ENCODE results near the gene BAZ2A. TPM values are rescaled to one million over a fixed set of nuclear protein-coding genes. Genes with fewer than 3 reads are reported as not detected.

BAZ2A gene
- total and polyA plus RNA-seq, 2 donors (not counting 3 experiments of a cell fraction or from before 2014, with no cell fraction given), result 56.0 to 91.4 TPM

- DNase-seq (ENCODE audit: low read depth, low spot score) (no peak), FAIRE-seq (no peak)
- Histone ChIP-seq H3K4me3 (replicated peaks in 1 of 3; ENCODE audit: insufficient read depth in 1 of 3, low read depth in 1 of 3, low read length in 3 of 3) (no peak overlapping the region), H3K27ac (ENCODE audit: insufficient read depth, low read depth, low read length) (no peak overlapping the region), H3K9me3 (replicated peaks; ENCODE audit: control insufficient read depth, insufficient read depth, low read length) (no peaks in the 10 kb centered on the region), H3K9ac (replicated peaks; ENCODE audit: extremely low read depth, insufficient read depth, low read length) (no peak overlapping the region), H3K9me1 (replicated peaks; ENCODE audit: control insufficient read depth, extremely low read depth, insufficient read depth, low read length) (no peaks in the 10 kb centered on the region), H3K36me3 (ENCODE audit: control insufficient read depth in 2 of 2, extremely low read depth in 1 of 2, insufficient read depth in 2 of 2, low read length in 2 of 2) (peaks cover 6 to 17% of the 10 kb centered on the region in 2 experiments), H4K20me1 (replicated peaks; ENCODE audit: control insufficient read depth, extremely low read depth, insufficient read depth, low read length) (no peaks in the 10 kb centered on the region), H2AFZ (ENCODE audit: low read depth, low read length) (no peak overlapping the region), H3K27me3 (ENCODE audit: control insufficient read depth in 2 of 2, insufficient read depth in 2 of 2, low read length in 2 of 2) (no peaks in the 10 kb centered on the region), H3K79me2 (ENCODE audit: control insufficient read depth, insufficient read depth, low read length) (peaks cover 2% of the 10 kb centered on the region), H3K4me2 (ENCODE audit: insufficient read depth, low read length) (no peak overlapping the region), H3K4me1 (ENCODE audit: control insufficient read depth, extremely low read depth, insufficient read depth, low read length) (no peaks in the 10 kb centered on the region)
- intact Hi-C loops (cut with micrococcal nuclease), result no loop called here
- POLR2A ChIA-PET, result no interaction called here
- dilution Hi-C loops (cut with MboI; ENCODE audit: extremely low pct_ligation_motif_present, low sequenced_read_pairs), result no loop called here
- no TSS peak for BruUV-seq (replicated peaks)
- TF ChIP-seq EZH2 (IDR thresholded peaks at IDR 0.05; ENCODE audit: borderline replicate concordance, low read depth, low read length, severe bottlenecking), result no peak
- TF ChIP-seq FOS (IDR thresholded peaks at IDR 0.05; ENCODE audit: borderline replicate concordance, insufficient read depth, low read length), result no peak
- TF ChIP-seq POLR2AphosphoS5 (IDR thresholded peaks at IDR 0.05; ENCODE audit: insufficient read depth, low read depth, low read length), result no peak
- no peak for TF ChIP-seq POLR2A (IDR thresholded peaks at IDR 0.05; ENCODE audit: low read depth, low read length)
- TF ChIP-seq GATA2 (IDR thresholded peaks at IDR 0.05; ENCODE audit: insufficient read depth, insufficient read length, low read depth, low read length), result no peak
- TF ChIP-seq MAX (IDR thresholded peaks at IDR 0.05; ENCODE audit: insufficient read depth, insufficient read length), result no peak
- CTCF ChIA-PET, result interaction anchor here (1.0 kb wide), 1 partner anchor 25 kb away, joined by 3 read pairs; no protein-coding TSS in a partner anchor
Measured at GRCh38 chr12:56661560-56661959, 31.4 kb upstream of the BAZ2A start.

GRCh38 chr12:56658921-56659320 lies 28.8 kb upstream of the BAZ2A start:
- dilution Hi-C loops (cut with MboI; ENCODE audit: extremely low pct_ligation_motif_present, low sequenced_read_pairs), result no loop called here
- Histone ChIP-seq H3K4me1 (ENCODE audit: control insufficient read depth, extremely low read depth, insufficient read depth, low read length) (no peaks in the 10 kb centered on the region), H4K20me1 (replicated peaks; ENCODE audit: control insufficient read depth, extremely low read depth, insufficient read depth, low read length) (no peaks in the 10 kb centered on the region), H3K9me3 (replicated peaks; ENCODE audit: control insufficient read depth, insufficient read depth, low read length) (no peaks in the 10 kb centered on the region), H3K4me3 (replicated peaks in 1 of 3; ENCODE audit: insufficient read depth in 1 of 3, low read depth in 1 of 3, low read length in 3 of 3) (no peak overlapping the region), H3K27me3 (ENCODE audit: control insufficient read depth in 2 of 2, insufficient read depth in 2 of 2, low read length in 2 of 2) (no peaks in the 10 kb centered on the region), H3K4me2 (ENCODE audit: insufficient read depth, low read length) (no peak overlapping the region), H3K9ac (replicated peaks; ENCODE audit: extremely low read depth, insufficient read depth, low read length) (no peak overlapping the region), H2AFZ (ENCODE audit: low read depth, low read length) (no peak overlapping the region), H3K9me1 (replicated peaks; ENCODE audit: control insufficient read depth, extremely low read depth, insufficient read depth, low read length) (no peaks in the 10 kb centered on the region), H3K36me3 (ENCODE audit: control insufficient read depth in 2 of 2, extremely low read depth in 1 of 2, insufficient read depth in 2 of 2, low read length in 2 of 2) (peaks cover 0 to 2% of the 10 kb centered on the region in 2 experiments), H3K79me2 (ENCODE audit: control insufficient read depth, insufficient read depth, low read length) (no peaks in the 10 kb centered on the region), H3K27ac (ENCODE audit: insufficient read depth, low read depth, low read length) (no peak overlapping the region)
- DNase-seq (ENCODE audit: low read depth, low spot score) (no peak), FAIRE-seq (no peak)
- intact Hi-C loops (cut with micrococcal nuclease), result no loop called here
- POLR2A ChIA-PET, result interaction anchor here (0.6 kb wide), 1 partner anchor 21 kb away, joined by 4 read pairs; no protein-coding TSS in a partner anchor
- CTCF ChIA-PET, result interaction anchor here (2.1 kb wide), 1 partner anchor 22 kb away, joined by 4 read pairs; no protein-coding TSS in a partner anchor
- BruUV-seq (replicated peaks), result no TSS peak
- TF ChIP-seq GATA2 (IDR thresholded peaks at IDR 0.05; ENCODE audit: insufficient read depth, insufficient read length, low read depth, low read length), result no peak
- no peak for TF ChIP-seq JUN (IDR thresholded peaks at IDR 0.05; ENCODE audit: borderline replicate concordance, insufficient read depth, insufficient read length, low read depth)
- no peak for TF ChIP-seq POLR2AphosphoS5 (IDR thresholded peaks at IDR 0.05; ENCODE audit: insufficient read depth, low read depth, low read length)
- TF ChIP-seq EZH2 (IDR thresholded peaks at IDR 0.05; ENCODE audit: borderline replicate concordance, low read depth, low read length, severe bottlenecking), result no peak
